HL-60 (cell line): Measurements from ENCODE around the gene USP43.
"Not testable (repeated sequence)": the region's sequence is repeated elsewhere in the genome, so short reads cannot be mapped to it uniquely, and the experiment has no call there.

Experiments
- DNase-seq, 2 experiments: peaks; one replicate each; pipeline ENCODE4 v3.0.0-alpha.2; 2010 to 2020; ENCODE audit warnings: low read depth in 1 of 2, low spot score in 1 of 2
- H3K27ac ChIP-seq: fragments of 250-450 bp; sonication (Bioruptor Pico); replicated peaks from 2 replicates; pipeline ENCODE4 v1.5.1; 2020; ENCODE audit warnings: mild to moderate bottlenecking, moderate library complexity
- H3K27me3 ChIP-seq: fragments of 250-450 bp; sonication (Bioruptor Pico); 2 replicates; pipeline ENCODE4 v1.5.1; 2021; ENCODE audit warnings: mild to moderate bottlenecking, moderate library complexity; ENCODE audit not compliant: insufficient read depth, poor library complexity, severe bottlenecking
- H3K4me3 ChIP-seq: replicated peaks from 2 replicates; pipeline ENCODE4 v1.5.1; 2011; ENCODE audit warnings: mild to moderate bottlenecking, control low read depth, low read length; ENCODE audit not compliant: insufficient read depth
- GABPA ChIP-seq: IDR thresholded peaks from 2 replicates; pipeline ENCODE4 v1.6.1; 2012; ENCODE audit warnings: low read depth
- POLR2AphosphoS5 ChIP-seq: IDR thresholded peaks from 2 replicates; pipeline ENCODE4 v1.6.1; 2012; ENCODE audit warnings: low read depth
- SPI1 ChIP-seq: IDR thresholded peaks from 2 replicates; pipeline ENCODE4 v1.6.1; 2012; ENCODE audit warnings: low read depth, mild to moderate bottlenecking, borderline replicate concordance
- TF ChIP-seq, protein P1 (sequence below): IDR thresholded peaks from 2 replicates; pipeline ENCODE4 v1.6.1; 2012; ENCODE audit warnings: low read depth; ENCODE audit not compliant: insufficient replicate concordance
- TF ChIP-seq, protein P2 (sequence below): IDR thresholded peaks from one replicate; pipeline ENCODE4 v1.5.1; 2011; ENCODE audit warnings: low read length, control low read depth, inconsistent platforms; ENCODE audit not compliant: insufficient read depth

The USP43 gene

DNA sequence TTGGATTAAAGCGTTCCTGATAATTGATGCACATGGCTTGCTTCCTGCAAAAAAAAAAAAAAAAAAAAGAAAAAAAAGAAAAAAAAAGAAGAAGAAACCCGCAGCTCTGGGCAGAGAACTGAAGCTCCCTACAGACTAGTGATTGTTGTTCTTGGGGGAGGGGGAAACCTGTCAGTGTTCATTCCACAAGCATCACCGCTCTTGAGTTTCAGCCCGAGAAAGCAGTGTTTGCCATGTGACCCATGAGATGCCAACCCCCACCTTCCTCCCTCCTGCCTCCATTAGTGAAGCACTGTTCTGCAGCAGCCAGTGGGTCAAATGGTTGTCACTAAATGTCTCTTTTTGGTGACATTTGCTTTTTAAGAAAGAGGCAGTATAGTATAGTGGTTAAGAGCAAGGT lies 1.7 kb downstream of the USP43 start:
- TF ChIP-seq, protein P1, sequence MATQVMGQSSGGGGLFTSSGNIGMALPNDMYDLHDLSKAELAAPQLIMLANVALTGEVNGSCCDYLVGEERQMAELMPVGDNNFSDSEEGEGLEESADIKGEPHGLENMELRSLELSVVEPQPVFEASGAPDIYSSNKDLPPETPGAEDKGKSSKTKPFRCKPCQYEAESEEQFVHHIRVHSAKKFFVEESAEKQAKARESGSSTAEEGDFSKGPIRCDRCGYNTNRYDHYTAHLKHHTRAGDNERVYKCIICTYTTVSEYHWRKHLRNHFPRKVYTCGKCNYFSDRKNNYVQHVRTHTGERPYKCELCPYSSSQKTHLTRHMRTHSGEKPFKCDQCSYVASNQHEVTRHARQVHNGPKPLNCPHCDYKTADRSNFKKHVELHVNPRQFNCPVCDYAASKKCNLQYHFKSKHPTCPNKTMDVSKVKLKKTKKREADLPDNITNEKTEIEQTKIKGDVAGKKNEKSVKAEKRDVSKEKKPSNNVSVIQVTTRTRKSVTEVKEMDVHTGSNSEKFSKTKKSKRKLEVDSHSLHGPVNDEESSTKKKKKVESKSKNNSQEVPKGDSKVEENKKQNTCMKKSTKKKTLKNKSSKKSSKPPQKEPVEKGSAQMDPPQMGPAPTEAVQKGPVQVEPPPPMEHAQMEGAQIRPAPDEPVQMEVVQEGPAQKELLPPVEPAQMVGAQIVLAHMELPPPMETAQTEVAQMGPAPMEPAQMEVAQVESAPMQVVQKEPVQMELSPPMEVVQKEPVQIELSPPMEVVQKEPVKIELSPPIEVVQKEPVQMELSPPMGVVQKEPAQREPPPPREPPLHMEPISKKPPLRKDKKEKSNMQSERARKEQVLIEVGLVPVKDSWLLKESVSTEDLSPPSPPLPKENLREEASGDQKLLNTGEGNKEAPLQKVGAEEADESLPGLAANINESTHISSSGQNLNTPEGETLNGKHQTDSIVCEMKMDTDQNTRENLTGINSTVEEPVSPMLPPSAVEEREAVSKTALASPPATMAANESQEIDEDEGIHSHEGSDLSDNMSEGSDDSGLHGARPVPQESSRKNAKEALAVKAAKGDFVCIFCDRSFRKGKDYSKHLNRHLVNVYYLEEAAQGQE = no peak
- TF ChIP-seq SPI1 (no peak), GABPA (no peak), POLR2AphosphoS5 (no peak)
- TF ChIP-seq, protein P2, sequence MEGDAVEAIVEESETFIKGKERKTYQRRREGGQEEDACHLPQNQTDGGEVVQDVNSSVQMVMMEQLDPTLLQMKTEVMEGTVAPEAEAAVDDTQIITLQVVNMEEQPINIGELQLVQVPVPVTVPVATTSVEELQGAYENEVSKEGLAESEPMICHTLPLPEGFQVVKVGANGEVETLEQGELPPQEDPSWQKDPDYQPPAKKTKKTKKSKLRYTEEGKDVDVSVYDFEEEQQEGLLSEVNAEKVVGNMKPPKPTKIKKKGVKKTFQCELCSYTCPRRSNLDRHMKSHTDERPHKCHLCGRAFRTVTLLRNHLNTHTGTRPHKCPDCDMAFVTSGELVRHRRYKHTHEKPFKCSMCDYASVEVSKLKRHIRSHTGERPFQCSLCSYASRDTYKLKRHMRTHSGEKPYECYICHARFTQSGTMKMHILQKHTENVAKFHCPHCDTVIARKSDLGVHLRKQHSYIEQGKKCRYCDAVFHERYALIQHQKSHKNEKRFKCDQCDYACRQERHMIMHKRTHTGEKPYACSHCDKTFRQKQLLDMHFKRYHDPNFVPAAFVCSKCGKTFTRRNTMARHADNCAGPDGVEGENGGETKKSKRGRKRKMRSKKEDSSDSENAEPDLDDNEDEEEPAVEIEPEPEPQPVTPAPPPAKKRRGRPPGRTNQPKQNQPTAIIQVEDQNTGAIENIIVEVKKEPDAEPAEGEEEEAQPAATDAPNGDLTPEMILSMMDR = no peak
- H3K4me3 ChIP-seq = no peak overlapping the region
- H3K27me3 ChIP-seq = no peaks in the 10 kb centered on the region
- no peak overlapping the region for H3K27ac ChIP-seq
- no peak for DNase-seq

DNA sequence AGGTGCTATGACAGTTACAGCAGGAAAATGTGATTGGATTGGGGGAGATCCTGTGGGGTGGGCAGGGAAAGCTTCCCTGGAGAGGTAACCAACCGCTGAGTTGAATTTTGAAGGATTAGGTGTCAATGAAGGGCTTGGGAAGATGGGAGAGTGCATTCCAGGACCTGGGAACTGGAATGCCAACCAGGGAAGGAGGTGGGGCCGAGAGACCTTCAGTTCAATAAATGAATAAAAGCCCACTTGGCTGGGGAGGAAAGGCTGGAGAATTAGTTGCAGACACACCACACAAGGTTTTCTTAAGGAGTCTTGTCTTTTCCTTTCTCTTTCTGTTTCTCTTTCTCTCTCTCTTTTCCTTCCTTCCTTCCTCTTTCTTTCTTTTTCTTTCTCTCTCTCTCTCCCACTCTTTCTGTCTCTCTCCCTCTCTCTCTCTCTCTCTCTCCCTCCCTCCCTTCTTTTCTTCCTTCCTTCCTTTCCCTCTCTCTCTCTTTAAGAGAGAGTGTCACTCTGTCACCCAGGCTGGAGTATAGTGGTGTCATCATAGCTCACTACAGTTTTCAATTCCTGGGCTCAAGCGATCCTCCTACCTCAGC lies 3.3 kb downstream of the USP43 start:
- Histone ChIP-seq H3K4me3 (no peak overlapping the region), H3K27ac (no peak overlapping the region), H3K27me3 (no peaks in the 10 kb centered on the region)
- TF ChIP-seq, protein P2 = no peak
- no peak for DNase-seq

DNA sequence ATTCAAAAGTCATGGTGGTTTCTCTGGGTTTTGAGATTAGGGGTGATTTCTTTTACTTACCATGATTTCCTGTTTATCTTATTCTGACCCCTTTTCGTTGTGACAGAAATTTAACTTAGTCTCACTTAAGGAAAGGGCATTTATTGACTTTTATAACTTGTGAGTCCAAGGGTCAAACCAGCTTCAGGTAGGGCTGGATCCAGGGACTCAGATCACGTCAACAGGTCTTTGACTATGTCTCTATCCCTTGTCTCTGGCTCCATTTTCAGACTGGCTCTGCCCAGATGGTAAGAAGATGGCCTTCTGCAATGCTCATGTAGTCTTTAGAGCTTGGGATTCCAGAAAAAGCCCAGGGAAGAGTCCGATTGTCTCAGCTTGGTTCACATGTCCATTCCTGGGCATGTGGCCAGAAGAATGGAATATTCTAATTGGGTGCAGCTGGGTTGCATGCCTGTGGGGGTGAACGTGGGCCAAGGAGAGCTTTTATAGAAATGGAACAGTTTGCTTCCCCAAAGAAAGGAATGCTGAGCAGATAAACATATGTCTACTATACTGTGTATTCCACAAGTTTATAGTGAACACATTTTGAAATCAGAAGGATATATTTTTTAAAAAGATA lies 13.4 kb downstream of the USP43 start:
- H3K4me3 ChIP-seq = no peak overlapping the region
- no peak overlapping the region for H3K27ac ChIP-seq
- TF ChIP-seq, protein P1 = no peak
- TF ChIP-seq, protein P2 = no peak
- TF ChIP-seq POLR2AphosphoS5 (no peak), SPI1 (no peak), GABPA (no peak)
- DNase-seq = no peak
- H3K27me3 ChIP-seq = no peaks in the 10 kb centered on the region

DNA sequence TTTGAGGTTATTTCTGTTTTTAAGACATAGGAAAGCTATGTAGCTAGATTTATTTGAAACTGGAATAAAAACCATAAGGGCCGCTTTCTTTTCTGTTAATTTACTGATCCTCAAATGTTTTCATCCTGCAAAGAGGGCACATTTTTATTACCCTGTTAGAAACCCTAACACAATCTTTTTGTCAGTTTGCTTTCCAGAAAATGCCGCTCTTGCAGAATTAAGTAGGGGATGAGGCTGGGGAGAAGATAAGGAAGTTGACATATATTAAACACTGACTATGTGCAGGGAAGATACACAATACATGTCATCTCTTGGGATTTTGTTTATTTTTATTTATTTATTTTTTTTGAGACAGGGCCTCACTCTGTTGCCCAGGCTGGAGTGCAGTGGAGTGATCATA lies 15.7 kb downstream of the USP43 start:
- TF ChIP-seq SPI1 (no peak), POLR2AphosphoS5 (no peak), GABPA (no peak)
- TF ChIP-seq, protein P1 = no peak
- TF ChIP-seq, protein P2 = no peak
- H3K4me3 ChIP-seq = no peak overlapping the region
- no peaks in the 10 kb centered on the region for H3K27me3 ChIP-seq
- DNase-seq = no peak
- H3K27ac ChIP-seq = no peak overlapping the region

DNA sequence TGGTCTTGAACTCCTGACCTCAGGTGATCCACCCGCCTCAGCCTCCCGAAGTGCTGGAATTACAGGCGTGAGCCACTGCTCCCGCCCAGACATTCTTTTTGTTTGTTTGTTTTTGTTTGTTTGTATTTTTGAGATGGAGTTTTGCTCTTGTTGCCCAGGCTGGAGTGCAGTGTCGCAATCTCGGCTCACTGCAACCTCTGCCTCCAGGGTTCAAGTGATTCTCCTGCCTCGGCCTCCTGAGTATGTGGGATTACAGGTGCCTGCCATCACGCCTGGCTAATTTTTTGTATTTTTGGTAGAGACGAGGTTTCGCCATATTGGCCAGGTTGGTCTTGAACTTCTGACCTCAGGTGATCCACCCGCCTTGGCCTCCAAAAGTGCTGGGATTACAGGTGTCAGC lies 18.2 kb downstream of the USP43 start:
- H3K27me3 ChIP-seq, H3K4me3 ChIP-seq, DNase-seq, H3K27ac ChIP-seq: not testable (repeated sequence)
